Choroid plexus epithelial cell (primary cell): ENCODE measurements around the gene ELF1.

ENCODE experiments used
- DNase-seq: peaks from one replicate; pipeline ENCODE4 v3.0.0-alpha.2; 2010; ENCODE audit warnings: low read depth
- H3K4me3 ChIP-seq: 2 replicates; pipeline ENCODE4 v1.5.1; 2011; ENCODE audit warnings: low read depth, mild to moderate bottlenecking, control low read depth, low read length, moderate library complexity
- CTCF ChIP-seq: conservative IDR thresholded peaks from 2 replicates; pipeline ENCODE4 v1.5.1; 2011; ENCODE audit warnings: low read depth, mild to moderate bottlenecking, control low read depth, inconsistent platforms, low read length, moderate library complexity

The ELF1 gene

GRCh38 chr13:40986101-40986856 is 32.8 kb downstream of the ELF1 start:
- DNase-seq = peak; percentile 44
- H3K4me3 ChIP-seq = no peak overlapping the region
- TF ChIP-seq CTCF = no peak

GRCh38 chr13:40985381-40986100 is 33.6 kb downstream of the ELF1 start:
- no peak for TF ChIP-seq CTCF
- H3K4me3 ChIP-seq = no peak overlapping the region
- no peak for DNase-seq

- no peak overlapping the region for H3K4me3 ChIP-seq
- DNase-seq = peak; percentile 38
- no peak for TF ChIP-seq CTCF
Observed at GRCh38 chr13:40984668-40985366, 34.3 kb downstream of the ELF1 start.

- H3K4me3 ChIP-seq = no peak overlapping the region
Observed at GRCh38 chr13:40983725-40984667, 35.1 kb downstream of the ELF1 start.

GRCh38 chr13:40983259-40983658 is 35.9 kb downstream of the ELF1 start:
- peak; percentile 15 for DNase-seq
- no peak overlapping the region for H3K4me3 ChIP-seq

More at GRCh38 chr13:40983725-40984667, 35.1 kb downstream of the ELF1 start:
- DNase-seq = no peak
- TF ChIP-seq CTCF = no peak

More at GRCh38 chr13:40983259-40983658, 35.9 kb downstream of the ELF1 start:
- TF ChIP-seq CTCF = no peak
